Activated CD4-positive, alpha-beta T cell treated with anti-CD3 and anti-CD28 coated beads, Interleukin-10, Interleukin-2, amounts not matched to agents 100 ng/mL and 50 ng/mL, durations not matched to agents 16 hours and 8 hours (primary cell): ENCODE measurements around the gene SNUPN.
"Not testable (repeated sequence)": the region's sequence is repeated elsewhere in the genome, so short reads cannot be mapped to it uniquely, and the experiment has no call there.

ENCODE experiments used
- DNase-seq: peaks from one replicate; pipeline ENCODE4 v3.0.0-alpha.2; 2020

Gene SNUPN

GRCh38 chr15:75578173-75578947 lies 47.2 kb downstream of the SNUPN start:
- DNase-seq: peak; percentile 34

- no peak for DNase-seq
These were observed 47.9 kb downstream of the SNUPN start for GRCh38 chr15:75577401-75578172.

- peak; percentile 31 for DNase-seq
These were observed 51.7 kb downstream of the SNUPN start for GRCh38 chr15:75573648-75574384.

- DNase-seq: no peak
These were observed 55.2 kb downstream of the SNUPN start for GRCh38 chr15:75570126-75570845.

GRCh38 chr15:75565062-75565970 lies 60.2 kb downstream of the SNUPN start:
- no peak for DNase-seq

GRCh38 chr15:75561888-75562287 lies 63.6 kb downstream of the SNUPN start:
- DNase-seq: no peak

- DNase-seq: not testable (repeated sequence)
These were observed 66.2 kb downstream of the SNUPN start for GRCh38 chr15:75559360-75559759.

GRCh38 chr15:75558955-75559354 lies 66.6 kb downstream of the SNUPN start:
- not testable (repeated sequence) for DNase-seq

GRCh38 chr15:75554717-75555116 lies 70.8 kb downstream of the SNUPN start:
- no peak for DNase-seq

- DNase-seq: no peak
These were observed 71.9 kb downstream of the SNUPN start for GRCh38 chr15:75553659-75554058.

GRCh38 chr15:75551091-75551490 lies 74.4 kb downstream of the SNUPN start:
- DNase-seq: no peak
